Measurements from ENCODE around the gene ABCC9.

DNA sequence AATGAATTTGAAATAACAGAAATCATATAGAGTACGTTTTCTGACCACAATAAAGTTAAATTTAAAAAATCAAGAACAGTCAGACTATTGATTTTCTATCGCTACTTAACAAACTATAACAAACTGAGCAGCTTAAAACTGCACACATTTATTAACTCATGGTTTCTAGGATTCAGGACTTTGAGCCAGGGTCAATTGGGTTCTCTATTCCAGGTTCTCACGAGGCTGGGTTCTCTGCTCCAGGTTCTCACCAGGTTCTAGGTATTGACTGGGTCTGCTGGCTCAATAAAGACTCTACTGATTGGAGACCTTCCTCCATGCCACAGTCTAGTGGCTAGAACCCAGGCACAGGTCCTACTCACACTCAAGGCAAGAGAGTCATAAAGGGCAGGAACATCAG is 22.8 kb downstream of the ABCC9 start:
- TF ChIP-seq, protein P1, sequence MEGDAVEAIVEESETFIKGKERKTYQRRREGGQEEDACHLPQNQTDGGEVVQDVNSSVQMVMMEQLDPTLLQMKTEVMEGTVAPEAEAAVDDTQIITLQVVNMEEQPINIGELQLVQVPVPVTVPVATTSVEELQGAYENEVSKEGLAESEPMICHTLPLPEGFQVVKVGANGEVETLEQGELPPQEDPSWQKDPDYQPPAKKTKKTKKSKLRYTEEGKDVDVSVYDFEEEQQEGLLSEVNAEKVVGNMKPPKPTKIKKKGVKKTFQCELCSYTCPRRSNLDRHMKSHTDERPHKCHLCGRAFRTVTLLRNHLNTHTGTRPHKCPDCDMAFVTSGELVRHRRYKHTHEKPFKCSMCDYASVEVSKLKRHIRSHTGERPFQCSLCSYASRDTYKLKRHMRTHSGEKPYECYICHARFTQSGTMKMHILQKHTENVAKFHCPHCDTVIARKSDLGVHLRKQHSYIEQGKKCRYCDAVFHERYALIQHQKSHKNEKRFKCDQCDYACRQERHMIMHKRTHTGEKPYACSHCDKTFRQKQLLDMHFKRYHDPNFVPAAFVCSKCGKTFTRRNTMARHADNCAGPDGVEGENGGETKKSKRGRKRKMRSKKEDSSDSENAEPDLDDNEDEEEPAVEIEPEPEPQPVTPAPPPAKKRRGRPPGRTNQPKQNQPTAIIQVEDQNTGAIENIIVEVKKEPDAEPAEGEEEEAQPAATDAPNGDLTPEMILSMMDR (conservative IDR thresholded peaks at IDR 0.05 in 1 of 2, IDR thresholded peaks at IDR 0.05 in 1 of 2; ENCODE audit: extremely low read depth in 1 of 2, insufficient read depth in 1 of 2, low read depth in 1 of 2, low read length in 2 of 2), result no peak
- no peak for TF ChIP-seq EZH2 (IDR thresholded peaks at IDR 0.05; ENCODE audit: borderline replicate concordance, low read length)

All from mammary epithelial cell (primary cell).